Upper lobe of left lung (tissue), 6 donors: ENCODE measurements around the gene COL20A1. TPM values are rescaled to one million over a fixed set of nuclear protein-coding genes. Genes with fewer than 3 reads are reported as not detected.

Source experiments
- ATAC-seq, 2 donors: fragments of 200-7000 bp; cut with Tn5 transposase; one replicate each; pipeline ENCODE4 v1.9.1; 2022; ENCODE audit warnings: mild to moderate bottlenecking in 2 of 2, moderate library complexity in 2 of 2; ENCODE audit not compliant: low FRiP score in 2 of 2
- DNase-seq, 2 donors: peaks; one replicate each; pipeline ENCODE4 v3.0.0-alpha.2; 2019 to 2020
- H3K27ac ChIP-seq, 4 donors: fragments of 200-600 bp; sonication (generic); one replicate each; pipeline ENCODE4 v1.5.1; 2016 to 2019
- H3K27me3 ChIP-seq, 4 donors: fragments of 200-600 bp; sonication (generic); one replicate each; pipeline ENCODE4 v1.5.1; 2017 to 2019
- H3K36me3 ChIP-seq, 4 donors: fragments of 200-600 bp; sonication (generic); one replicate each; pipeline ENCODE4 v1.5.1; 2016 to 2019
- H3K4me1 ChIP-seq, 4 donors: fragments of 200-600 bp; sonication (generic); one replicate each; pipeline ENCODE4 v1.5.1; 2018 to 2019
- H3K4me3 ChIP-seq, 4 donors: fragments of 200-600 bp; sonication (generic); one replicate each; pipeline ENCODE4 v1.5.1; 2017 to 2019; ENCODE audit warnings: mild to moderate bottlenecking in 2 of 4, moderate library complexity in 1 of 4
- H3K9me3 ChIP-seq, 4 donors: fragments of 200-600 bp; sonication (generic); one replicate each; pipeline ENCODE4 v1.5.1; 2018 to 2019
- CTCF ChIP-seq, 6 experiments: fragments of 450-650 bp in 4 of 6; fragments of 200-600 bp in 2 of 6; sonication (generic) in 2 of 6; IDR thresholded peaks; one replicate each; pipeline ENCODE4 v1.5.1; 2016 to 2019; ENCODE audit warnings: antibody characterized with exemption in 6 of 6
- EP300 ChIP-seq, 4 donors: sonication (generic); formaldehyde crosslinking; IDR thresholded peaks; one replicate each; pipeline ENCODE4 v1.5.1; 2017; ENCODE audit warnings: antibody characterized with exemption in 4 of 4, control low read depth in 2 of 4
- POLR2A ChIP-seq, 4 donors: fragments of 450-650 bp; IDR thresholded peaks; one replicate each; pipeline ENCODE4 v1.5.1; 2016 to 2017; ENCODE audit warnings: antibody characterized with exemption in 4 of 4, mild to moderate bottlenecking in 2 of 4
- POLR2AphosphoS5 ChIP-seq, 2 donors: sonication (generic); formaldehyde crosslinking; IDR thresholded peaks; one replicate each; pipeline ENCODE4 v1.5.1; 2017; ENCODE audit warnings: antibody characterized with exemption in 2 of 2
- WGBS, 2 donors: methylation state at CpG; one replicate each; pipeline ENCODE4 v1.1.5; 2017 to 2018; 5-methylcytosine and 5-hydroxymethylcytosine counted together
- total RNA-seq, 6 donors: library from RNA; depleted of rRNA in 4 of 6; stranded (reverse); fragments of >200 nt in 4 of 6; gene quantifications; one replicate each; pipeline versions ENCODE4 v1.1.0 to v1.2.1, GENCODE V29; 2016 to 2021
- donor health status: DM: no; HTN: no; CAD: no; lungs with moderate emphysema.
- donor health status: DM: no; HTN: yes; CAD: no; lungs with severe emphysema.

Gene COL20A1
- total RNA-seq, 6 donors from 2014 or later = 0.03 TPM; not detected in 5

DNA sequence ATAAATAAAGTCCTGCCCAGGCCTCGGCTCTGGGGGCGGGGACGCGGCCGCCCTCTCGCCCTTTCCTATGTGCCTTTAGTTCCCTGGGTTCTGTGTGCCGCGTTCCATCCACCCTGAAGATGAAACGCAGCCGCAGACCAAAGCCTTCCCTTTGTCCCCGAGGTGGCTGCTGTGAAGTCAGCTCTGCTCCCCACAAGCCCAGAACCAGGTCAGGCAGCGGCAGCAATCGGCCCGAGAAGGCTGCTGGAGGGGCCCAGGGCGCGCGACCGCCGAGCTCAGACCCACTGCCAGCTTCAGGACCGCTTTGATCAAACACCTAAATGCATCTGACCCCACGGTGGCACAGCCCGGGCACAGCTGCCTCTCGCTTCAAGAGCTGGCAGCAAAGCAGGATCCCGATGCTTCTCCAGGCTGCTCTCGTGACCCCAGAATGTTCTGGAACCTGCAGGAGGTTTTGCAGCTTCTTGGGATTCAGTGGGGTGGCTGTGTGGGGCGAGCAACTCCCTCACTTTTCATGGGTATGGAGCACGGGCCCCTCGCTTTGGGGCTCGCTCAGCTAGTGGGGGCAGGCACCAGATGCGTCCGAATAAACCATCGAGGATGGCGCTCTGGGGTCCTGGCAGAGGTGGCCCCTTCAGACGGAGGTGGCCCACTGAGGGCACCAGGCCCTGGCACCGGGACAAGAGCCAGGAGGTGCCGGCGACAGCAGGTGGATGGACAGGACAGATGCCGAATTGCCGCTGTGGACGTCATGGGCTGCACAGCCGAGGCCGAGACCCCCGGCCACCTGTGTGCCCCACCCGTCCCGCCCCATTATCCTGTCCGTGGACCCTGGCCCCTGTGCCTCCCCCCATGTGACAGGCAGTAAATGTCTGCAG lies 55.2 kb downstream of the COL20A1 start:
- no peak for TF ChIP-seq CTCF (IDR thresholded peaks at IDR 0.05)
- TF ChIP-seq EP300 (IDR thresholded peaks at IDR 0.05) = no peak
- TF ChIP-seq POLR2AphosphoS5 (IDR thresholded peaks at IDR 0.05) = no peak
- no peak for TF ChIP-seq POLR2A (IDR thresholded peaks at IDR 0.05)
- Histone ChIP-seq H3K27me3 (no peaks in the 10 kb centered on the region), H3K4me3 (no peak overlapping the region), H3K9me3 (no peaks in the 10 kb centered on the region), H3K4me1 (peaks cover 0 to 9% (median 0%) of the 10 kb centered on the region in 4 donors), H3K36me3 (no peaks in the 10 kb centered on the region), H3K27ac (no peak overlapping the region)
- no peak for ATAC-seq
- 80 to 86% methylated on average over 24 to 45 of the region's 46 CpGs for WGBS, 2 donors
- DNase-seq = peak in 1 of 2 donors; percentile 79

DNA sequence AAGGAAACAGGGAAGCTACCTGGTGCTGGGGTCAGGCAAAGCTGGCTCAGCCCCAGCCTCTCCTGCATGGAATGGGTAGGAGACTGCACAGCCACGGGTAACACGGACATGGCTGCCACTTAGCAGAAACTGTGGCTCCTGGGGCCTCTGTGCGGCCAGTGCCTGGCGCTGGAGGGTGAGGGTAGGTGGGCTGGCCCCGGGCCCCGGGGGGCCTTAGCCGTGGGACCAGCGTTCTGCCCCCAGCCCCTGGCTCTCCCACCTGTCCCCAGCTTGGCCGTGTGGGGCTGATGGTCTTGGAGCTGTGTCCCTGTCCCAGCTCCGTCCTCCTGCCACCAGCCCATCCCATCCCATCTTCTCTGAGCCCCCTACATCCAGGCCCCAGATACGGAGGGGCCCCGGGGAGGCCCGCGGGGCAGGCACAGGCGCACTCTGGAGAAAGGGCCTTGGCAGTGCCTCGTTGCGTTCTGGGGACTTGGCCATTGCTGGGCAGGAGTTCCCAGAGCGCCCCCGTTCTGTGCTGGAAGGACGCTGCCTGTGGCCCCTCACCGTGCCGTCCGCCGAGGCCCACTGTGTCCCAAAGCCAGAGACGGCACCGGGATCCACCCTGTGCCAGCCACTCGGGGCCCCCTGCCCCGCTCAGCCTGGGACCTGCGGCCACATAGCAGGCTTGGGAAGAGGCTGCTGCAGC lies 56.0 kb downstream of the COL20A1 start:
- Histone ChIP-seq H3K36me3 (no peaks in the 10 kb centered on the region), H3K4me3 (no peak overlapping the region), H3K9me3 (no peaks in the 10 kb centered on the region), H3K27ac (no peak overlapping the region), H3K27me3 (no peaks in the 10 kb centered on the region), H3K4me1 (peaks cover 0 to 9% (median 0%) of the 10 kb centered on the region in 4 donors)
- DNase-seq (peak in 1 of 2 donors; percentile 74), ATAC-seq (no peak)
- WGBS, 2 donors = 70 to 86% methylated on average over 2 to 25 of the region's 29 CpGs
- TF ChIP-seq EP300 (IDR thresholded peaks at IDR 0.05) (no peak), POLR2A (IDR thresholded peaks at IDR 0.05) (no peak), CTCF (IDR thresholded peaks at IDR 0.05) (no peak), POLR2AphosphoS5 (IDR thresholded peaks at IDR 0.05) (no peak)

DNA sequence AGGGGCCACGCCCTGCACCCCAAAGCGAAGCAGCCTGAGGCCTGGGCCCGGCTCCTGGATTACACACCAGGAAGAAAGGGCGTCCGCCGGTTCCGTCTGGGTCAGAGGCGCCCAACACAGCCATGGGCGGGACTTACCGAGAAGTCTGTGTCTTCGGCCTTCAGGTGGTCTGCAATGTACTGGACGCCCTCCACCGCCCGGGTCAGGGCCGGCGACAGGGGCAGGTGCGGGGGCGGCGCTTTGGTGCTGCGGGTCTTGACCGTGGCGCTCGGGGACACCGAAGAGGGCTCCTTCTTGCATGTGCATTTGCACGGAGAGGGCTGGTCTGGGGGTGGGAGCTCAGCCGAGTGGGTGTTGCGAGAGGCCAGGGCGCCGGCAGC lies 56.5 kb downstream of the COL20A1 start:
- H3K4me1 ChIP-seq = peaks cover 0 to 9% (median 0%) of the 10 kb centered on the region in 4 donors
- H3K36me3 ChIP-seq = no peaks in the 10 kb centered on the region
- no peak overlapping the region for H3K4me3 ChIP-seq
- no peaks in the 10 kb centered on the region for H3K27me3 ChIP-seq
- TF ChIP-seq POLR2A (IDR thresholded peaks at IDR 0.05) (no peak), EP300 (IDR thresholded peaks at IDR 0.05) (no peak), POLR2AphosphoS5 (IDR thresholded peaks at IDR 0.05) (no peak), CTCF (IDR thresholded peaks at IDR 0.05) (no peak)
- WGBS, 2 donors = 89 to 96% methylated on average over 22 to 29 of the region's 29 CpGs
- DNase-seq (peak in 1 of 2 donors; percentile 78), ATAC-seq (no peak)
- no peak overlapping the region for H3K27ac ChIP-seq
- no peaks in the 10 kb centered on the region for H3K9me3 ChIP-seq

DNA sequence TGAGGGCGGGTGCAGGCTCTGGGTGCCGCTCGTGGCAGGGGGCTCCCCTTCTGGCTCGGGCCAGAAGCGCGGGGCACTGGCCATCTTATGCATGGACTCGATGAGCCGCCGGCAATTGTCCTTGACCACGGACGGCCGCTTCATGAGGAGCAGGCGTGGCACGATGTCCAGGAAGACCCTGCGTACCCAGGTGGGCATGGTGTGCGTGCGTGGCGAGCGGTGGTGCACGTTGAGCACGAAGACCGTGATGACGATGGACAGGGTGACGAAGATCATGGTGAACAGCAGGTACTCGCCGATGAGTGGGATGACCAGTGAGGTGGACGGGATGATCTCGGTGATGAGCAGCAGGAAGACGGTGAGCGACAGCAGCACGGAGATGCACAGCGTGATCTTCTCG lies 57.2 kb downstream of the COL20A1 start:
- Histone ChIP-seq H3K9me3 (no peaks in the 10 kb centered on the region), H3K27me3 (no peaks in the 10 kb centered on the region), H3K4me1 (peaks cover 0 to 4% (median 0%) of the 10 kb centered on the region in 4 donors), H3K27ac (no peak overlapping the region), H3K4me3 (no peak overlapping the region), H3K36me3 (no peaks in the 10 kb centered on the region)
- WGBS, 2 donors = 95 to 97% methylated on average over 32 of the region's 33 CpGs
- no peak for ATAC-seq
- DNase-seq = peak in 1 of 2 donors; percentile 71
- no peak for TF ChIP-seq POLR2AphosphoS5 (IDR thresholded peaks at IDR 0.05)

DNA sequence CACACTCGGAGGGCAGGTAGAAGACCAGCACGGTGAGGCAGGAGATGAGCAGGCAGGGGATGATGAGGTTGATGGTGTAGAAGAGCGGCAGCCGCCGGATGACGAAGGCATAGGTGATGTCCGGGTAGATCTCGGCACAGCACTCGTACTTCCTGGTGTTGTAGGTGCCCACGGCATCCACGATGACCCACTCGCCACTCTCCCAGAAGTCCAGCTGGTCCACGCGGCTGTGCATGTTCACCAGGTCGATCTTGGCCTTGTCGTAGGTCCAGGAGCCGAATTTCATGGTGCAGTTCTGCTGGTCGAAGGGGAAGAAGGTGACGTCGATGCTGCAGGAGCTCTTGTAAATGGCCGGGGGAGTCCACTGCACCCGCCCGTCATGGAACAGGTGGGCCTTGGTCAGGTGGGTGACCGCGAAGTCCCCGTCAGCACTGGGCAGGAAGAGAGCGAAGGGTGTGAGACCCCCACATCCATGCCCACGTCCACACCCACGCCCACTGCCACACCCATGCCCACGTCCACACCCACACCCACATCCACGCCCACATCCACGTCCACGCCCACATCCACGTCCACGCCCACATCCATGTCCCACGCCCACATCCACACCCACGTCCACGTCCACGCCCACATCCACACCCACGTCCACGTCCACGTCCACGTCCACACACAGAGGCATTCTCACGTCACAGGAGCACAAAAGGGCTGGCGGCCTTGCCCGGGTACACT lies 57.8 kb downstream of the COL20A1 start:
- Histone ChIP-seq H3K36me3 (no peaks in the 10 kb centered on the region), H3K9me3 (no peaks in the 10 kb centered on the region), H3K4me3 (no peak overlapping the region), H3K4me1 (no peaks in the 10 kb centered on the region), H3K27me3 (no peaks in the 10 kb centered on the region), H3K27ac (no peak overlapping the region)
- peak in 1 of 2 donors; percentile 46 for DNase-seq
- WGBS, 2 donors = 87 to 89% methylated on average over 46 of the region's 46 CpGs
- TF ChIP-seq POLR2AphosphoS5 (IDR thresholded peaks at IDR 0.05) (no peak), EP300 (IDR thresholded peaks at IDR 0.05) (no peak), CTCF (IDR thresholded peaks at IDR 0.05) (no peak), POLR2A (IDR thresholded peaks at IDR 0.05) (no peak)
- no peak for ATAC-seq
